ENCODE results near the gene DTNB.

Gene DTNB

DNA sequence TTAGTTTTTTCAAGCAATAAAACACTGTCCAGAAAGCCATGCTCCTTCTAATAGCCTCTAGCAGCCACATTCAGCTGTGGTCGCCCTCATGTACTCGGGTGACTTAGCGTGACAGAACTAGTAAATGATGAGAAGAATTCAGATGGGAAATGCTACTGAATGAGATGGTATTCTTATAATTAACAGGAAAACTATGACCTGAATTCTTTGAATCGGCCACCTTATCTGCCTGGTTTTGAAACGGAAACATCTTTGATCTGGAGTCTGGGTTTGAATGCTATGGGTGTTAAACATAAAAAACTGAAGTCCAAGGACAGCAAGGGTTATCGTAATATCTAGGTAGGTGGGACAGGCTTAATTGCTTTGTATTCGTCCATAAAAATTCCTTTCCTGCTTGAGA, 192.8 kb downstream of the DTNB start:
- H2AFZ ChIP-seq (ENCODE audit: low read depth, low read length, severe bottlenecking), result no peak overlapping the region
- no peaks in the 10 kb centered on the region for H4K20me1 ChIP-seq (ENCODE audit: low read depth, low read length)
- peaks cover 6% of the 10 kb centered on the region; the same call in 1 of the 2 replicates for H3F3A ChIP-seq (ENCODE audit: insufficient read depth)
- H3K36me3 ChIP-seq (ENCODE audit: low read length), result no peaks in the 10 kb centered on the region
- no peaks in the 10 kb centered on the region for H3K9me3 ChIP-seq (ENCODE audit: insufficient read depth, low read length)
- no peaks in the 10 kb centered on the region for H3K27me3 ChIP-seq (ENCODE audit: low read length)
- no peak for TF ChIP-seq EZH2phosphoT487 (conservative IDR thresholded peaks at IDR 0.05; ENCODE audit: low read length)
- TF ChIP-seq, protein P1, sequence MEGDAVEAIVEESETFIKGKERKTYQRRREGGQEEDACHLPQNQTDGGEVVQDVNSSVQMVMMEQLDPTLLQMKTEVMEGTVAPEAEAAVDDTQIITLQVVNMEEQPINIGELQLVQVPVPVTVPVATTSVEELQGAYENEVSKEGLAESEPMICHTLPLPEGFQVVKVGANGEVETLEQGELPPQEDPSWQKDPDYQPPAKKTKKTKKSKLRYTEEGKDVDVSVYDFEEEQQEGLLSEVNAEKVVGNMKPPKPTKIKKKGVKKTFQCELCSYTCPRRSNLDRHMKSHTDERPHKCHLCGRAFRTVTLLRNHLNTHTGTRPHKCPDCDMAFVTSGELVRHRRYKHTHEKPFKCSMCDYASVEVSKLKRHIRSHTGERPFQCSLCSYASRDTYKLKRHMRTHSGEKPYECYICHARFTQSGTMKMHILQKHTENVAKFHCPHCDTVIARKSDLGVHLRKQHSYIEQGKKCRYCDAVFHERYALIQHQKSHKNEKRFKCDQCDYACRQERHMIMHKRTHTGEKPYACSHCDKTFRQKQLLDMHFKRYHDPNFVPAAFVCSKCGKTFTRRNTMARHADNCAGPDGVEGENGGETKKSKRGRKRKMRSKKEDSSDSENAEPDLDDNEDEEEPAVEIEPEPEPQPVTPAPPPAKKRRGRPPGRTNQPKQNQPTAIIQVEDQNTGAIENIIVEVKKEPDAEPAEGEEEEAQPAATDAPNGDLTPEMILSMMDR (IDR thresholded peaks at IDR 0.05; ENCODE audit: insufficient read depth, low read length, poor library complexity, severe bottlenecking), result no peak
- no peaks in the 10 kb centered on the region for H3K9me2 ChIP-seq (replicated peaks; ENCODE audit: insufficient read depth, low read length)
- no peak overlapping the region for H3K9ac ChIP-seq (ENCODE audit: low read length)
- no peaks in the 10 kb centered on the region for H3K79me2 ChIP-seq (ENCODE audit: insufficient read depth, low read length)
- no peak overlapping the region for H3K4me3 ChIP-seq (ENCODE audit: insufficient read depth, low read length, poor library complexity, severe bottlenecking)
- H3K4me2 ChIP-seq (ENCODE audit: low read depth, low read length, poor library complexity, severe bottlenecking), result no peak overlapping the region
- no peak overlapping the region for H3K27ac ChIP-seq (ENCODE audit: low read depth, low read length)

DNA sequence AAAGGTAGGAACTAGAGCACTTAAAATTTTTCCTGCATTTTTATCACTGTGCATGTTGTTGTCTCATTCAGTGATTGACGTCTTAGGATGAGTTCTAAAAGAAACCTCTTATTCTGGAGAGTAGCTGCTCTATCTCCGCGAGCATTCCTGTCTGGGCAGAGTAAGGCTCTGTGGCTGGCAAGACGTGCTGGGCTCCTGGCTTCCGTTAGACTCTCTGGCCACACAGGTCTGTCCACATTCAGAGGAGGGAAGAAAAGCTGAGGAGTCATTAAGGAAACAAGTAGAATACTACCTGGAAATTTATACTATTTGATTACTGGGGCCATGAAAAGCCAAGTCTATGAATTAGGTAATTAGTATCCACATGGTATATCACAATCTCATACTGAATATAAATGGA, 193.6 kb downstream of the DTNB start:
- Histone ChIP-seq H3K9ac (ENCODE audit: low read length) (no peak overlapping the region), H3K27ac (ENCODE audit: low read depth, low read length) (no peak overlapping the region), H3K9me2 (replicated peaks; ENCODE audit: insufficient read depth, low read length) (no peaks in the 10 kb centered on the region), H3K36me3 (ENCODE audit: low read length) (no peaks in the 10 kb centered on the region), H3K9me3 (ENCODE audit: insufficient read depth, low read length) (no peaks in the 10 kb centered on the region), H3K27me3 (ENCODE audit: low read length) (no peaks in the 10 kb centered on the region), H3K4me3 (ENCODE audit: insufficient read depth, low read length, poor library complexity, severe bottlenecking) (no peak overlapping the region), H3K4me2 (ENCODE audit: low read depth, low read length, poor library complexity, severe bottlenecking) (no peak overlapping the region), H2AFZ (ENCODE audit: low read depth, low read length, severe bottlenecking) (no peak overlapping the region), H3F3A (ENCODE audit: insufficient read depth) (peaks cover 6% of the 10 kb centered on the region; the same call in 1 of the 2 replicates), H4K20me1 (ENCODE audit: low read depth, low read length) (no peaks in the 10 kb centered on the region), H3K79me2 (ENCODE audit: insufficient read depth, low read length) (no peaks in the 10 kb centered on the region)
- no peak for TF ChIP-seq EZH2phosphoT487 (conservative IDR thresholded peaks at IDR 0.05; ENCODE audit: low read length)
- TF ChIP-seq, protein P1 (IDR thresholded peaks at IDR 0.05; ENCODE audit: insufficient read depth, low read length, poor library complexity, severe bottlenecking), result no peak

DNA sequence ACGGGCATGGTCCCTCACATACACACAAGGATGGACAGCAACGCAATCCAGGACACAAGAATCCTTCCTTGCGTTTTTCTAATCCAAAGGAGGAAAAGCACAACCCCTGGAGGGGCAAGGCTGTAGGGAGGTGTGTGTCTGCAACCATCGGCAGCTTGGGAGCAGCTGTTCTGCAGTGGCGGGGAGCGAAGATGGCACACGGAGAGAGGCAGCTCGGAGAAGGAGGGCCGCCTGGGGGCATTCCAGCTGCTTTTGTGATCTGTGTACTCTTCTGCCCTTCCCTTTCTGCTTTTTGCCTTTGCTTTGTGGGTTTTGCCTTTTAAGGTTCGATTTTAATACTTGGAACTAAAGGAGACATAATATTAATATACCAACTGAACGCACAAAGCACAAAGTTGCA, 194.6 kb downstream of the DTNB start:
- Histone ChIP-seq H3K4me2 (ENCODE audit: low read depth, low read length, poor library complexity, severe bottlenecking) (no peak overlapping the region), H3K9me3 (ENCODE audit: insufficient read depth, low read length) (no peaks in the 10 kb centered on the region), H3K27me3 (ENCODE audit: low read length) (no peaks in the 10 kb centered on the region), H3K9me2 (replicated peaks; ENCODE audit: insufficient read depth, low read length) (no peaks in the 10 kb centered on the region), H3F3A (ENCODE audit: insufficient read depth) (peaks cover 6% of the 10 kb centered on the region; the same call in 1 of the 2 replicates), H2AFZ (ENCODE audit: low read depth, low read length, severe bottlenecking) (no peak overlapping the region), H3K4me3 (ENCODE audit: insufficient read depth, low read length, poor library complexity, severe bottlenecking) (no peak overlapping the region), H3K27ac (ENCODE audit: low read depth, low read length) (no peak overlapping the region), H3K36me3 (ENCODE audit: low read length) (no peaks in the 10 kb centered on the region), H3K9ac (ENCODE audit: low read length) (no peak overlapping the region), H4K20me1 (ENCODE audit: low read depth, low read length) (no peaks in the 10 kb centered on the region), H3K79me2 (ENCODE audit: insufficient read depth, low read length) (no peaks in the 10 kb centered on the region)
- TF ChIP-seq EZH2phosphoT487 (conservative IDR thresholded peaks at IDR 0.05; ENCODE audit: low read length), result no peak
- TF ChIP-seq, protein P1 (IDR thresholded peaks at IDR 0.05; ENCODE audit: insufficient read depth, low read length, poor library complexity, severe bottlenecking), result no peak
